MM.1S (cell line): Measurements from ENCODE around the gene ERC2.

Experiments used
- DNase-seq: peaks from one replicate; pipeline ENCODE4 v3.0.0-alpha.2; 2015
- H2AFZ ChIP-seq: fragments of 300-600 bp; sonication (generic); 2 replicates; pipeline ENCODE4 v1.6.0; 2016; ENCODE audit warnings: antibody characterized with exemption, low read length
- H3F3A ChIP-seq: fragments of 300-600 bp; sonication (generic); 2 replicates; pipeline ENCODE4 v1.6.1; 2016; ENCODE audit warnings: mild to moderate bottlenecking, antibody characterized with exemption, low read length, moderate library complexity, mixed read lengths; ENCODE audit not compliant: insufficient read depth
- H3K27ac ChIP-seq: fragments of 300-600 bp; sonication (generic); 2 replicates; pipeline ENCODE4 v1.5.1; 2016; ENCODE audit warnings: mild to moderate bottlenecking, low read length
- H3K27me3 ChIP-seq: fragments of 300-600 bp; sonication (generic); replicated peaks from 2 replicates; pipeline ENCODE4 v1.6.0; 2016; ENCODE audit warnings: low read length; ENCODE audit not compliant: insufficient read depth
- H3K36me3 ChIP-seq: fragments of 300-600 bp; sonication (generic); replicated peaks from 2 replicates; pipeline ENCODE4 v1.6.1; 2016; ENCODE audit warnings: mild to moderate bottlenecking, low read length, mixed read lengths; ENCODE audit not compliant: insufficient read depth
- H3K4me1 ChIP-seq: fragments of 300-600 bp; sonication (generic); 2 replicates; pipeline ENCODE4 v1.6.1; 2016; ENCODE audit warnings: low read length, mixed read lengths
- H3K4me2 ChIP-seq: fragments of 300-600 bp; sonication (generic); 2 replicates; pipeline ENCODE4 v1.6.0; 2016; ENCODE audit warnings: low read depth, low read length
- H3K4me3 ChIP-seq: fragments of 300-600 bp; sonication (generic); 2 replicates; pipeline ENCODE4 v1.5.1; 2016; ENCODE audit warnings: low read length, mixed read lengths
- H3K79me2 ChIP-seq: fragments of 300-600 bp; sonication (generic); 2 replicates; pipeline ENCODE4 v1.6.1; 2016; ENCODE audit warnings: mixed run types, low read length, mixed read lengths
- H3K9ac ChIP-seq: fragments of 300-600 bp; sonication (generic); 2 replicates; pipeline ENCODE4 v1.6.1; 2016; ENCODE audit warnings: low read length, mixed read lengths
- H3K9me2 ChIP-seq: fragments of 300-600 bp; sonication (generic); replicated peaks from 2 replicates; pipeline ENCODE4 v1.6.1; 2016; ENCODE audit warnings: mild to moderate bottlenecking, low read length, mixed read lengths; ENCODE audit not compliant: insufficient read depth
- H3K9me3 ChIP-seq: fragments of 300-600 bp; sonication (generic); replicated peaks from 2 replicates; pipeline ENCODE4 v1.6.1; 2016; ENCODE audit warnings: mild to moderate bottlenecking, low read length, mixed read lengths; ENCODE audit not compliant: insufficient read depth
- H4K20me1 ChIP-seq: fragments of 300-600 bp; sonication (generic); 2 replicates; pipeline ENCODE4 v1.6.1; 2016; ENCODE audit warnings: mild to moderate bottlenecking, low read length, moderate library complexity, mixed read lengths; ENCODE audit not compliant: insufficient read depth
- EZH2 ChIP-seq: fragments of 300-600 bp; sonication (generic); optimal IDR thresholded peaks from 2 replicates; pipeline ENCODE3; 2017; ENCODE audit warnings: low read depth, mild to moderate bottlenecking, antibody characterized with exemption, low read length, mixed read lengths
- EZH2phosphoT487 ChIP-seq: fragments of 300-600 bp; sonication (generic); IDR thresholded peaks from 2 replicates; pipeline ENCODE4 v1.6.1; 2018; ENCODE audit warnings: antibody characterized with exemption, low read length
- TF ChIP-seq, protein P1 (sequence below): fragments of 300-600 bp; sonication (generic); IDR thresholded peaks from 2 replicates; pipeline ENCODE4 v1.5.1; 2016; ENCODE audit warnings: antibody characterized with exemption, low read length, mixed read lengths

ERC2 gene

DNA sequence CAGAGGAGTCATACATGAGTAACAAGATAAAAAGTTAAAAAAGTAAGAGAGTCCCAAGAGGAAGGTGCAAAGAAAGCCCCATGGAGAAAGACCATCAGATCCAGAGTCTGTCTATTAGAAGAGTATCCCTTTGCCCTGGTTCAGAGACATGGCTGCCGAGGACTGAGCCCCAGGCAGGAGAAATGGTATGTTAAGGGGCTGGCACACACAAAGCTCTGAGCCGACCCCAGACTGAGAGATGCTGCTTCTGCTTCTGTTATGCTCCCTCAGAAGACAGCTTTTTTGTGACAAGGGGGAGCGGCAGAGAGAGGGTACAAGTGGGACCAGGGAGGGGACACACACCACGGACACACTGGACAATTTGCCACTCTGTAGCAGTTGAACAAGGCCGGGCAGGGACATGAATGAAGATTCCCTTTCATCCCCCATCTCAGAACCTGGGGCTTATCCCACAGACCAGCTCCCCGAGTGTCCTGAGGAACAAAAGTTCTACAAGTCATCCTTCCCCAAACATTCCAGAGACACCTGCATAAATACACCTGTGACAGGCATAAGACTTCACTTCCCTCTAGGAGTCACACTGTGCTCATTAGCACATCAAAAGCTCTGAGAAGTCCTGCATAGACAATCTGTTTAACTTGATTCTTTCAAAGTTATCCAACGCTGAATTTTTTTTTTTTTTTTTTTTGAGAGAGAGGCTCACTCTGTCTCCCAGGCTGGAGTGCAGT lies 819.5 kb downstream of the ERC2 start:
- Histone ChIP-seq H4K20me1 (no peaks in the 10 kb centered on the region), H3K4me3 (no peak overlapping the region), H3K4me1 (peaks cover 12% of the 10 kb centered on the region), H2AFZ (no peak overlapping the region), H3K36me3 (no peaks in the 10 kb centered on the region), H3K4me2 (no peak overlapping the region), H3K9me3 (no peaks in the 10 kb centered on the region), H3F3A (peaks cover 3% of the 10 kb centered on the region), H3K79me2 (no peaks in the 10 kb centered on the region), H3K27me3 (no peaks in the 10 kb centered on the region), H3K27ac (no peak overlapping the region), H3K9me2 (no peaks in the 10 kb centered on the region), H3K9ac (no peak overlapping the region)
- TF ChIP-seq EZH2: no peak
- no peak for TF ChIP-seq EZH2phosphoT487
- TF ChIP-seq, protein P1, sequence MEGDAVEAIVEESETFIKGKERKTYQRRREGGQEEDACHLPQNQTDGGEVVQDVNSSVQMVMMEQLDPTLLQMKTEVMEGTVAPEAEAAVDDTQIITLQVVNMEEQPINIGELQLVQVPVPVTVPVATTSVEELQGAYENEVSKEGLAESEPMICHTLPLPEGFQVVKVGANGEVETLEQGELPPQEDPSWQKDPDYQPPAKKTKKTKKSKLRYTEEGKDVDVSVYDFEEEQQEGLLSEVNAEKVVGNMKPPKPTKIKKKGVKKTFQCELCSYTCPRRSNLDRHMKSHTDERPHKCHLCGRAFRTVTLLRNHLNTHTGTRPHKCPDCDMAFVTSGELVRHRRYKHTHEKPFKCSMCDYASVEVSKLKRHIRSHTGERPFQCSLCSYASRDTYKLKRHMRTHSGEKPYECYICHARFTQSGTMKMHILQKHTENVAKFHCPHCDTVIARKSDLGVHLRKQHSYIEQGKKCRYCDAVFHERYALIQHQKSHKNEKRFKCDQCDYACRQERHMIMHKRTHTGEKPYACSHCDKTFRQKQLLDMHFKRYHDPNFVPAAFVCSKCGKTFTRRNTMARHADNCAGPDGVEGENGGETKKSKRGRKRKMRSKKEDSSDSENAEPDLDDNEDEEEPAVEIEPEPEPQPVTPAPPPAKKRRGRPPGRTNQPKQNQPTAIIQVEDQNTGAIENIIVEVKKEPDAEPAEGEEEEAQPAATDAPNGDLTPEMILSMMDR: no peak
- DNase-seq: no peak

DNA sequence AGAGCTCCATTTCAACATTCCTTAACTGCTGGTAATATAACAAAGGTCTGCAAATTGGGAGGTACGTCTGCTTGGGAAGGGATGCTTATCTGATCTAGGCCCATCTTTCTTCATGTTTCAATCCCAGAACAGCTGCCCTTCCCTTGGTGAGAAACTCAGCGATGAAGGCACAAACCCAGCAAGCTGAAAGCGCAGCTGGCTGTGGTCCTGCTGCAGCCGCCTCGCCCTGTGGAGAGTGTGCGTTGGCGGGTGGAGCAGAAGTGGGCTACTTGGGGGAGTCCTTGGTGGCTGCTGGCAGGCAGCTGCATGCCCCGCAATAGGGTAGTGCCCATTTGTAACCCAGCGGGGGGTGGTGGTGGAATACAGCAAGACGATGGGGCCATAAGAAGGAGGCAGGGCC lies 820.6 kb downstream of the ERC2 start:
- no peak overlapping the region for H2AFZ ChIP-seq
- H3F3A ChIP-seq: no peaks in the 10 kb centered on the region
- H4K20me1 ChIP-seq: no peaks in the 10 kb centered on the region
- no peak for DNase-seq
- no peaks in the 10 kb centered on the region for H3K36me3 ChIP-seq
- no peaks in the 10 kb centered on the region for H3K9me2 ChIP-seq
- no peak overlapping the region for H3K4me2 ChIP-seq
- no peaks in the 10 kb centered on the region for H3K9me3 ChIP-seq
- no peaks in the 10 kb centered on the region for H3K27me3 ChIP-seq
- H3K4me1 ChIP-seq: peaks cover under 1% of the 10 kb centered on the region; the same call in 1 of the 2 replicates
- no peaks in the 10 kb centered on the region for H3K79me2 ChIP-seq
- no peak overlapping the region for H3K9ac ChIP-seq
- H3K4me3 ChIP-seq: no peak overlapping the region
- TF ChIP-seq EZH2 (no peak), EZH2phosphoT487 (no peak)
- TF ChIP-seq, protein P1: no peak
- H3K27ac ChIP-seq: no peak overlapping the region

DNA sequence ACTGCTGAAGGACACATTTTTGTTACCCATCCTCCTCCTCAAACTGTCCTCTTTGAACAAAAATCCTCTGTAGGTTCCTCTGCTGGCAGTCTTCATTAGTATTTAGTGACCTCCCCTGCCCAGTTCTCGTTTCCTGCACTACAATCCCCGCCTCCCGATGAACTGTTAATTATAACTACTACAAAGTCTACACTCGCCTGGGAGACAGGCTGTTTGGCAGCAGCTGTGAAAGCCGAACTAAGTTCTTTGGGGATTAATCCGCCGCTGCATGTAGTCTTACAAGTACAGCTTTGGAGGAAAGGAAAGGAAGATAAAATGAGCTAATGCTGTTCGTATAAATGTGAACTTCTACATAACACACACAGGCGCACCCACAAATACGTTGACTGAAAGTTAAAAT lies 821.2 kb downstream of the ERC2 start:
- Histone ChIP-seq H3K9ac (no peak overlapping the region), H3F3A (no peaks in the 10 kb centered on the region), H3K27ac (no peak overlapping the region), H3K9me3 (no peaks in the 10 kb centered on the region), H3K36me3 (no peaks in the 10 kb centered on the region), H4K20me1 (no peaks in the 10 kb centered on the region), H3K79me2 (no peaks in the 10 kb centered on the region), H3K9me2 (no peaks in the 10 kb centered on the region), H3K4me2 (no peak overlapping the region), H2AFZ (no peak overlapping the region), H3K27me3 (no peaks in the 10 kb centered on the region), H3K4me1 (no peaks in the 10 kb centered on the region), H3K4me3 (no peak overlapping the region)
- TF ChIP-seq EZH2phosphoT487 (no peak), EZH2 (no peak)
- TF ChIP-seq, protein P1: no peak
- no peak for DNase-seq
